HEK293 (cell line): ENCODE measurements around the gene SYNE1.

Experiments used
- KLF16 ChIP-seq: fragments of 450-650 bp; formaldehyde crosslinking; IDR thresholded peaks from 2 replicates; pipeline ENCODE4 v1.5.1; 2017; ENCODE audit warnings: missing biosample characterization, missing genetic modification characterization
- ZNF221 ChIP-seq: fragments of 450-650 bp; formaldehyde crosslinking; IDR thresholded peaks from 2 replicates; pipeline ENCODE4 v1.5.1; 2017; ENCODE audit warnings: missing biosample characterization, missing genetic modification characterization, borderline replicate concordance
- ZNF239 ChIP-seq: fragments of 450-650 bp; formaldehyde crosslinking; IDR thresholded peaks from 2 replicates; pipeline ENCODE4 v1.5.1; 2016; ENCODE audit warnings: missing biosample characterization, missing genetic modification characterization
- TF ChIP-seq, protein P1 (sequence below): fragments of 450-650 bp; formaldehyde crosslinking; IDR thresholded peaks from 2 replicates; pipeline ENCODE4 v1.5.1; 2016; ENCODE audit warnings: missing biosample characterization, missing genetic modification characterization

GRCh38 chr6:152270301-152270925, 366.7 kb downstream of the SYNE1 start:
- TF ChIP-seq, protein P1, sequence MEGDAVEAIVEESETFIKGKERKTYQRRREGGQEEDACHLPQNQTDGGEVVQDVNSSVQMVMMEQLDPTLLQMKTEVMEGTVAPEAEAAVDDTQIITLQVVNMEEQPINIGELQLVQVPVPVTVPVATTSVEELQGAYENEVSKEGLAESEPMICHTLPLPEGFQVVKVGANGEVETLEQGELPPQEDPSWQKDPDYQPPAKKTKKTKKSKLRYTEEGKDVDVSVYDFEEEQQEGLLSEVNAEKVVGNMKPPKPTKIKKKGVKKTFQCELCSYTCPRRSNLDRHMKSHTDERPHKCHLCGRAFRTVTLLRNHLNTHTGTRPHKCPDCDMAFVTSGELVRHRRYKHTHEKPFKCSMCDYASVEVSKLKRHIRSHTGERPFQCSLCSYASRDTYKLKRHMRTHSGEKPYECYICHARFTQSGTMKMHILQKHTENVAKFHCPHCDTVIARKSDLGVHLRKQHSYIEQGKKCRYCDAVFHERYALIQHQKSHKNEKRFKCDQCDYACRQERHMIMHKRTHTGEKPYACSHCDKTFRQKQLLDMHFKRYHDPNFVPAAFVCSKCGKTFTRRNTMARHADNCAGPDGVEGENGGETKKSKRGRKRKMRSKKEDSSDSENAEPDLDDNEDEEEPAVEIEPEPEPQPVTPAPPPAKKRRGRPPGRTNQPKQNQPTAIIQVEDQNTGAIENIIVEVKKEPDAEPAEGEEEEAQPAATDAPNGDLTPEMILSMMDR (tag by site-specific recombination) = no peak
- no peak for TF ChIP-seq ZNF239 (tag by site-specific recombination)
- TF ChIP-seq ZNF221 (tag by site-specific recombination) = no peak
- no peak for TF ChIP-seq KLF16 (tag by site-specific recombination)
